ENCODE measurements around the gene RPL13. TPM values are rescaled to one million over a fixed set of nuclear protein-coding genes. Genes with fewer than 3 reads are reported as not detected.

Gene RPL13
- total RNA-seq, 4 donors from 2014 or later, result 2,408 to 5,801 (median 4,379) TPM

GRCh38 chr16:89575247-89576152 is 15.0 kb downstream of the RPL13 start, which contains the start of gene CPNE7:
Gene CPNE7 (plus strand): TSS chr16:89575758. CDS start chr16:89575898, 140 bp downstream.
- TF ChIP-seq CTCF (IDR thresholded peaks at IDR 0.05; ENCODE audit: low read depth), result no peak

- TF ChIP-seq CTCF (IDR thresholded peaks at IDR 0.05; ENCODE audit: low read depth), result no peak
Observed at GRCh38 chr16:89576153-89577054, 15.9 kb downstream of the RPL13 start.

GRCh38 chr16:89577055-89577759 is 16.7 kb downstream of the RPL13 start:
- TF ChIP-seq CTCF (IDR thresholded peaks at IDR 0.05; ENCODE audit: low read depth), result no peak

GRCh38 chr16:89579351-89579750 is 18.9 kb downstream of the RPL13 start:
- TF ChIP-seq CTCF (IDR thresholded peaks at IDR 0.05; ENCODE audit: low read depth), result no peak

- TF ChIP-seq CTCF (IDR thresholded peaks at IDR 0.05; ENCODE audit: low read depth), result no peak
Observed at GRCh38 chr16:89581045-89581695, 20.7 kb downstream of the RPL13 start.

- TF ChIP-seq CTCF (IDR thresholded peaks at IDR 0.05; ENCODE audit: low read depth), result no peak
Observed at GRCh38 chr16:89581861-89582563, 21.5 kb downstream of the RPL13 start.
